Neural cell (in vitro differentiated cells): ENCODE measurements around the gene HDGFL2.

ENCODE experiments used
- POLR2AphosphoS5 ChIP-seq: IDR thresholded peaks from 2 replicates; pipeline ENCODE4 v1.6.1; 2012
- TF ChIP-seq, protein P1 (sequence below): fragments of 450-650 bp; IDR thresholded peaks from 2 replicates; pipeline ENCODE4 v1.5.1; 2014; ENCODE audit warnings: antibody characterized with exemption, mild to moderate bottlenecking, moderate library complexity; ENCODE audit not compliant: poor library complexity, severe bottlenecking

DNA sequence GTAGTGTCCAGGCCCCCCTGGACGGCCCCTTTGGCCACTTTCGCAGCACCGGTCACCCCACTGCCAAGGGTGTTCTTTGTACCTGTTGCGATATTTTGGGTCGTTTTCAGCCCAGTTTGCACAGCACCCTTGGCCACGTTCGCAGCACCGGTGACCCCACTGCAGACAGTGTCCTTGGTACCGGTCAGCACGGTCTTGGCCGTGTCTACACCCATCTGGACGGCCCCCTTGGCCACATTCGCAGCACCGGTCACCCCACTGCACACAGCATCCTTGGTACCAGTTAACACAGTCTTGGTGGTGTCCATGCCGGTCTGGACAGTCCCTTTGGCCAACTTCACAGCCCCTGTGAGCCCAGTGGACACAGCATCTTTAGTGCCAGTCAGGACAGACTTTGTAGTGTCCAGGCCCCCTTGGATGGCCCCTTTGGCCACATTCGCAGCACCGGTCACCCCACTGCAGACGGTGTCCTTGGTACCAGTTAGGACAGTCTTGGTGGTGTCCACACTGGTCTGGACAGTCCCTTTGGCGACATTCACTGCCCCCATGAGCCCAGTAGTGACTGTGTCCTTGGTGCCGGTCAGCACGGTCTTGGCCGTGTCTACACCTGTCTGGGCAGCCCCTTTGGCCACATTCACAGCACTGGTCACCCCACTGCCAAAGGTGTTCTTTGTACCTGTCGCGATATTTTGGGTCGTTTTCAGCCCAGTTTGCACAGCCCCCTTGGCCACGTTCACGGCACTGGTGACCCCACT is 39.4 kb downstream of the HDGFL2 start:
- TF ChIP-seq POLR2AphosphoS5: no peak
- TF ChIP-seq, protein P1, sequence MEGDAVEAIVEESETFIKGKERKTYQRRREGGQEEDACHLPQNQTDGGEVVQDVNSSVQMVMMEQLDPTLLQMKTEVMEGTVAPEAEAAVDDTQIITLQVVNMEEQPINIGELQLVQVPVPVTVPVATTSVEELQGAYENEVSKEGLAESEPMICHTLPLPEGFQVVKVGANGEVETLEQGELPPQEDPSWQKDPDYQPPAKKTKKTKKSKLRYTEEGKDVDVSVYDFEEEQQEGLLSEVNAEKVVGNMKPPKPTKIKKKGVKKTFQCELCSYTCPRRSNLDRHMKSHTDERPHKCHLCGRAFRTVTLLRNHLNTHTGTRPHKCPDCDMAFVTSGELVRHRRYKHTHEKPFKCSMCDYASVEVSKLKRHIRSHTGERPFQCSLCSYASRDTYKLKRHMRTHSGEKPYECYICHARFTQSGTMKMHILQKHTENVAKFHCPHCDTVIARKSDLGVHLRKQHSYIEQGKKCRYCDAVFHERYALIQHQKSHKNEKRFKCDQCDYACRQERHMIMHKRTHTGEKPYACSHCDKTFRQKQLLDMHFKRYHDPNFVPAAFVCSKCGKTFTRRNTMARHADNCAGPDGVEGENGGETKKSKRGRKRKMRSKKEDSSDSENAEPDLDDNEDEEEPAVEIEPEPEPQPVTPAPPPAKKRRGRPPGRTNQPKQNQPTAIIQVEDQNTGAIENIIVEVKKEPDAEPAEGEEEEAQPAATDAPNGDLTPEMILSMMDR: no peak
